H1 (cell line): ENCODE results near the gene FKBP2. TPM values are rescaled to one million over a fixed set of nuclear protein-coding genes. Genes with fewer than 3 reads are reported as not detected.

ENCODE experiments used
- CTCF ChIA-PET: fragments of 300-600 bp; sonication (Branson Sonifier 250); formaldehyde crosslinking; loops from one replicate; lab custom pipeline; 2021; ENCODE audit not compliant: partially characterized antibody; lab: Charles Lee
- POLR2A ChIA-PET: fragments of 300-600 bp; sonication (Branson Sonifier 250); formaldehyde crosslinking; loops from one replicate; lab custom pipeline; 2021; ENCODE audit warnings: inconsistent platforms; ENCODE audit not compliant: partially characterized antibody; lab: Charles Lee
- DNase-seq, 2 experiments: peaks; one replicate each; pipeline versions ENCODE4 v3.0.0 to v3.0.0-alpha.2; 2010 to 2022; ENCODE audit warnings: low spot score in 2 of 2, low read depth in 1 of 2, mixed read lengths in 1 of 2
- FAIRE-seq: peaks from 2 replicates; lab custom pipeline; 2011; peaks lifted over from hg19 to GRCh38; lab: Jason Lieb, UNC
- H2AFZ ChIP-seq: 2 replicates; pipeline ENCODE4 v1.8.1; 2012; ENCODE audit warnings: low read length, inconsistent platforms
- H2AK5ac ChIP-seq: 2 replicates; pipeline ENCODE4 v1.6.1; 2013; ENCODE audit warnings: low read depth, low read length
- H2BK120ac ChIP-seq: replicated peaks from 2 replicates; pipeline ENCODE3; 2013; ENCODE audit warnings: low read depth, low read length, inconsistent platforms
- H2BK12ac ChIP-seq: 2 replicates; pipeline ENCODE4 v1.6.1; 2013; ENCODE audit warnings: low read depth, low read length
- H2BK15ac ChIP-seq: 2 replicates; pipeline ENCODE4 v1.6.1; 2013; ENCODE audit warnings: low read length
- H2BK20ac ChIP-seq: 2 replicates; pipeline ENCODE4 v1.6.1; 2013; ENCODE audit warnings: low read length
- H2BK5ac ChIP-seq: 2 replicates; pipeline ENCODE4 v1.6.1; 2013; ENCODE audit warnings: low read depth, low read length
- H3K14ac ChIP-seq: 2 replicates; pipeline ENCODE4 v1.6.1; 2013; ENCODE audit warnings: inconsistent platforms; ENCODE audit not compliant: insufficient read length
- H3K18ac ChIP-seq: 2 replicates; pipeline ENCODE4 v1.6.1; 2013; ENCODE audit warnings: low read length; ENCODE audit errors: extremely low read depth
- H3K23ac ChIP-seq: 2 replicates; pipeline ENCODE4 v1.6.1; 2013; ENCODE audit warnings: inconsistent platforms; ENCODE audit not compliant: insufficient read length
- H3K23me2 ChIP-seq: 2 replicates; pipeline ENCODE4 v1.6.1; 2013; ENCODE audit warnings: low read depth, low read length
- H3K27ac ChIP-seq: 2 replicates; pipeline ENCODE4 v1.6.1; 2011; ENCODE audit warnings: low read depth, low read length, inconsistent platforms
- H3K27me3 ChIP-seq, 4 experiments: replicated peaks in 1 of 4; 1 replicate in 1 of 4; 2 replicates in 3 of 4; pipeline versions ENCODE4 v1.6.1 to v1.8.1; 2011 to 2013; ENCODE audit warnings: low read length in 3 of 4, mild to moderate bottlenecking in 3 of 4, inconsistent platforms in 2 of 4, mixed read lengths in 2 of 4, moderate library complexity in 1 of 4; ENCODE audit not compliant: control insufficient read depth in 3 of 4, insufficient read depth in 3 of 4; ENCODE audit errors: extremely low read depth in 1 of 4
- H3K36me3 ChIP-seq, 4 experiments: 2 replicates each; pipeline versions ENCODE4 v1.6.1 to v1.8.1; 2011 to 2013; ENCODE audit warnings: mild to moderate bottlenecking in 4 of 4, low read length in 3 of 4, moderate library complexity in 2 of 4, control low read depth in 1 of 4, inconsistent platforms in 1 of 4; ENCODE audit not compliant: insufficient read depth in 4 of 4, control insufficient read depth in 2 of 4
- H3K4ac ChIP-seq: replicated peaks from 2 replicates; pipeline ENCODE3; 2013; ENCODE audit warnings: low read length, low read depth, mixed read lengths, inconsistent platforms; ENCODE audit not compliant: insufficient read length
- H3K4me1 ChIP-seq, 4 experiments: replicated peaks in 1 of 4; 1 replicate in 1 of 4; 2 replicates in 3 of 4; pipeline versions ENCODE4 v1.6.1 to v1.8.1; 2011 to 2013; ENCODE audit warnings: low read length in 3 of 4, inconsistent platforms in 2 of 4, mixed read lengths in 1 of 4; ENCODE audit not compliant: insufficient read depth in 4 of 4, control insufficient read depth in 3 of 4
- H3K4me2 ChIP-seq, 2 experiments: 2 replicates each; pipeline versions ENCODE4 v1.6.1 to v1.8.1; 2011 to 2013; ENCODE audit warnings: low read depth in 2 of 2, low read length in 2 of 2, control low read depth in 1 of 2, inconsistent platforms in 1 of 2, mild to moderate bottlenecking in 1 of 2; ENCODE audit not compliant: insufficient read depth in 1 of 2
- H3K4me3 ChIP-seq, 4 experiments: fragments of 200-600, 300-600 bp in 1 of 4; sonication (generic), shearing (Covaris generic), sonication (Bioruptor Twin) in 1 of 4; 2 replicates each; pipeline versions ENCODE4 v1.5.1 to v1.8.1; 2011 to 2016; ENCODE audit warnings: low read length in 4 of 4, low read depth in 3 of 4, control low read depth in 2 of 4, inconsistent platforms in 2 of 4, mild to moderate bottlenecking in 2 of 4, mixed read lengths in 1 of 4, moderate library complexity in 1 of 4; ENCODE audit not compliant: insufficient read depth in 2 of 4; ENCODE audit errors: extremely low read depth in 1 of 4
- H3K56ac ChIP-seq: replicated peaks from 2 replicates; pipeline ENCODE3; 2013; ENCODE audit warnings: low read depth, mild to moderate bottlenecking, mixed read lengths, low read length, inconsistent platforms; ENCODE audit not compliant: insufficient read length
- H3K79me1 ChIP-seq: 2 replicates; pipeline ENCODE4 v1.6.1; 2013; ENCODE audit warnings: low read depth, low read length, control low read depth
- H3K79me2 ChIP-seq, 2 experiments: 2 replicates each; pipeline versions ENCODE4 v1.6.1 to v1.8.1; 2012 to 2013; ENCODE audit warnings: low read length in 2 of 2, mild to moderate bottlenecking in 2 of 2, inconsistent platforms in 1 of 2; ENCODE audit not compliant: insufficient read depth in 2 of 2, control insufficient read depth in 1 of 2
- H3K9ac ChIP-seq, 4 experiments: replicated peaks in 1 of 4; 1 replicate in 1 of 4; 2 replicates in 3 of 4; pipeline versions ENCODE4 v1.6.1 to v1.8.1; 2011 to 2013; ENCODE audit warnings: low read depth in 3 of 4, low read length in 3 of 4, control low read depth in 2 of 4, mild to moderate bottlenecking in 2 of 4, moderate library complexity in 2 of 4, inconsistent platforms in 1 of 4; ENCODE audit errors: extremely low read depth in 1 of 4
- H3K9me3 ChIP-seq, 2 experiments: 2 replicates each; pipeline versions ENCODE4 v1.6.1 to v1.8.1; 2012 to 2013; ENCODE audit warnings: mild to moderate bottlenecking in 2 of 2, moderate library complexity in 2 of 2, control low read depth in 1 of 2, inconsistent platforms in 1 of 2, low read depth in 1 of 2, low read length in 1 of 2, mixed read lengths in 1 of 2; ENCODE audit not compliant: insufficient read depth in 2 of 2
- H4K20me1 ChIP-seq, 2 experiments: replicated peaks in 1 of 2; 2 replicates each; pipeline versions ENCODE3 to v1.8.1; 2011 to 2013; ENCODE audit warnings: inconsistent platforms in 2 of 2, low read length in 2 of 2, mild to moderate bottlenecking in 1 of 2; ENCODE audit not compliant: insufficient read depth in 2 of 2, control insufficient read depth in 1 of 2
- H4K5ac ChIP-seq: 2 replicates; pipeline ENCODE4 v1.6.1; 2013; ENCODE audit warnings: low read length, low read depth, mixed read lengths, inconsistent platforms; ENCODE audit not compliant: insufficient read length
- H4K8ac ChIP-seq: 2 replicates; pipeline ENCODE4 v1.8.0; 2013; ENCODE audit warnings: mild to moderate bottlenecking, moderate library complexity, low read length, inconsistent platforms; ENCODE audit not compliant: insufficient read depth; ENCODE audit errors: extremely low read depth
- H4K91ac ChIP-seq: replicated peaks from 2 replicates; pipeline ENCODE3; 2013; ENCODE audit warnings: low read length, mixed read lengths, inconsistent platforms; ENCODE audit not compliant: insufficient read length
- ASH2L ChIP-seq: fragments of 200-600, 300-600 bp; sonication (generic); IDR thresholded peaks from one replicate; pipeline ENCODE4 v1.7.1; 2017; ENCODE audit warnings: low read length
- CREB1 ChIP-seq: IDR thresholded peaks from 2 replicates; pipeline ENCODE4 v1.6.1; 2012; ENCODE audit warnings: inconsistent platforms
- HDAC2 ChIP-seq, 2 experiments: fragments of 300-600 bp in 1 of 2; sonication (generic) in 1 of 2; IDR thresholded peaks; 2 replicates each; pipeline ENCODE4 v1.6.1; 2011 to 2012; ENCODE audit warnings: low read depth in 2 of 2, low read length in 2 of 2, mild to moderate bottlenecking in 2 of 2, moderate library complexity in 2 of 2, borderline replicate concordance in 1 of 2, inconsistent platforms in 1 of 2
- JUN ChIP-seq: IDR thresholded peaks from 2 replicates; pipeline ENCODE4 v1.6.1; 2011; ENCODE audit warnings: low read depth, mild to moderate bottlenecking, improper control_type of control experiment, low read length
- PHF8 ChIP-seq: fragments of 200-600 bp; sonication (generic); conservative IDR thresholded peaks from 2 replicates; pipeline ENCODE4 v1.7.1; 2012; ENCODE audit warnings: low read depth, mild to moderate bottlenecking, inconsistent platforms, low read length, moderate library complexity
- POLR2A ChIP-seq, 2 experiments: IDR thresholded peaks; 1 replicate in 1 of 2; 2 replicates in 1 of 2; pipeline ENCODE4 v1.6.1; 2011; ENCODE audit warnings: low read depth in 2 of 2, low read length in 2 of 2, mild to moderate bottlenecking in 2 of 2; ENCODE audit errors: control extremely low read depth in 1 of 2
- SIN3A ChIP-seq, 2 experiments: IDR thresholded peaks in 1 of 2; conservative IDR thresholded peaks in 1 of 2; 2 replicates each; pipeline ENCODE4 v1.6.1; 2011 to 2012; ENCODE audit warnings: low read length in 2 of 2, improper control_type of control experiment in 1 of 2, low read depth in 1 of 2, mild to moderate bottlenecking in 1 of 2
- YY1 ChIP-seq: IDR thresholded peaks from 2 replicates; pipeline ENCODE4 v1.6.1; 2011; ENCODE audit warnings: low read depth, mild to moderate bottlenecking, low read length
- WGBS, 2 experiments: shearing (Covaris generic) in 1 of 2; methylation state at CpG; one replicate each; pipeline versions ENCODE4 v1.1.6 to v1.1.7; 2013 to 2015; ENCODE audit warnings: low lambda C conversion rate in 2 of 2, mixed read lengths in 2 of 2, inconsistent platforms in 1 of 2, low coverage in 1 of 2, missing lambda C conversion rate in 1 of 2; ENCODE audit not compliant: insufficient replicate concordance in 2 of 2, insufficient coverage in 1 of 2, insufficient read length in 1 of 2; ENCODE audit errors: extremely low coverage in 1 of 2, missing lambda C conversion rate in 1 of 2; 5-methylcytosine and 5-hydroxymethylcytosine counted together
- polyA plus RNA-seq, 7 experiments: library from polyadenylated mRNA; depleted of rRNA in 3 of 7; stranded (reverse) in 5 of 7; unstranded in 2 of 7; fragments of >200 nt in 5 of 7; fragments of 200-250 nt in 2 of 7; gene quantifications; 1 replicate in 5 of 7; 2 replicates in 1 of 7; 4 replicates in 1 of 7; pipeline versions ENCODE4 v1.2.1 to v1.2.3, GENCODE V29; 2011 to 2013; ENCODE audit warnings: missing spikeins in 2 of 7, mixed read lengths in 2 of 7
- total RNA-seq: library from RNA; stranded (reverse); fragmentation: NEBNext Ultra II Directional; extraction: Animal tissue kit (Norgen Biotek cat#: 25700); gene quantifications from 2 replicates; pipeline ENCODE4 v1.2.1, GENCODE V29; 2021

Gene FKBP2
- total and polyA plus RNA-seq, 2 of the 8 experiments (the other 6 are each of a cell fraction or from before 2014, with no cell fraction given): 41.7 to 52.5 TPM

DNA sequence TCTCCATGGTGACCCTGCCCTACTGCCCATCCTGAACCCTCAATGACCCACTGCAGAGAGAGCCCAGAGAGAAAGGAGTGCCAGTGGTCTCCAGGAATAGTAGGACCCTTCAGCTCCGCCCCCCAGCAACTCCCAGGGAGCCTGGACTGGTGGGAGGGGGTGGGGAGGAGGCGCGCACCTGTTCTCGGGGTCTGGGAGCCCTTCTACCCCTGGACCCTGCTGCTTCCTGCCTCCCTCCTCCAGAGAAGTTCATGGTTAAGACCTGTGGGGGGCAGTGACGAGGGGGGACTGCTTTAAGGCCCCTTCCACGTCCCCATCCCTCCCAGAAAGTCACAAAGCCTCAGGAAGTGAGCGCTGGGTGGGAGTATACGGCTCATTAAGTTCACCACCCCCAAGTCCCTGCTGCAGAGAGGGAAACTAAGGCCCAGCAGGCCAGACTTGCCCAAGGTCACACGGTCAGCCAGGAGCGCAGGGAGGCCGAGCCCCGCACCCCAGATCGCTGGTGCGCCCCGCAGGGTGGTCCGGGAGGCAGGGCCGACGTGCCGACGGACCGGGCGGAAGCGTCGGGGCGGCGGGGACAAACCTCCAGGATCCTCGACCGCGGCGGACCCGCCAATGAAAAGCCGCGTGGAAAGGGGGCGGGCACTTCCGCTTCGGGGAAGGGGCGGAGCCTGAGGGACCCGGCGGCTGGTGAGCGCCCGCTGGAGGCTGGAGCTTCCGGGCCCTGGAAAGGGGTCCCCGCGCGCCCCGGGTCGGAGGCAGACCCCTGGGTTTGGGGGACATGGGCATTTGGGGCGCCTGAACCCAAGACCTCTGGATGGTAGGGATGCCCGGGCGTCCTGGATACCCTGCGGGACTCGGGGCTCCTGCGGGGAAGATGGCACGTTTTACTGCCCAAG lies 15.0 kb upstream of the FKBP2 start, which contains the start of the genes NUDT22 and TRPT1:
NUDT22 (plus strand) TSS at position 667 of the 899 bp plus-strand sequence. CDS start 379 bp downstream, outside the sequence.
TRPT1 (minus strand) TSS at position 579 of the 899 bp plus-strand sequence; CDS start at position 253, 326 bp downstream.
- FAIRE-seq (no peak), DNase-seq (peak in 1 of 2 experiments; percentile 97)
- Histone ChIP-seq H4K20me1 (peaks cover 0 to 7% of the 10 kb centered on the region in 2 experiments), H2BK12ac (peak within 1 kb of the TSS; percentile 68; the same call in 1 of the 2 replicates), H3K79me2 (no peaks in the 10 kb centered on the region), H4K8ac (peak within 1 kb of the TSS; percentile 9; the same call in 1 of the 2 replicates), H3K23me2 (peaks cover 15% of the 10 kb centered on the region), H3K4me1 (peaks cover 0 to 23% (median 14%) of the 10 kb centered on the region in 4 experiments; a peak in 6 of 7 replicates), H4K91ac (peak within 1 kb of the TSS; percentile 88), H3K79me1 (no peaks in the 10 kb centered on the region), H2BK5ac (peak within 1 kb of the TSS; percentile 95), H3K27ac (peak within 1 kb of the TSS; percentile 11; the same call in 1 of the 2 replicates), H3K23ac (no peak within 1 kb of the TSS), H3K14ac (no peak within 1 kb of the TSS), H4K5ac (peak within 1 kb of the TSS; percentile 99), H2AFZ (no peak within 1 kb of the TSS), H3K4ac (peak within 1 kb of the TSS; percentile 97), H3K27me3 (no peaks in the 10 kb centered on the region), H3K9ac (peak within 1 kb of the TSS in 3 of 4 experiments; percentile 5 to 66 (median 62); a peak in 5 of 7 replicates), H3K4me3 (peak within 1 kb of the TSS; percentile 63 to 90 (median 84)), H3K4me2 (peak within 1 kb of the TSS; percentile 72 to 93), H3K56ac (peak within 1 kb of the TSS; percentile 63), H3K9me3 (no peaks in the 10 kb centered on the region), H2BK20ac (no peak within 1 kb of the TSS), H2AK5ac (peak within 1 kb of the TSS; percentile 67; the same call in 1 of the 2 replicates), H3K36me3 (peaks cover 0 to 7% (median 1%) of the 10 kb centered on the region in 4 experiments; a peak in 3 of 8 replicates), H2BK120ac (peak within 1 kb of the TSS; percentile 69), H2BK15ac (peak within 1 kb of the TSS; percentile 99; the same call in 1 of the 2 replicates), H3K18ac (peak within 1 kb of the TSS; percentile 96)
- CTCF ChIA-PET: interaction anchor here (0.7 to 6.5 kb wide), 16 partner anchors 9 to 131 kb away, joined by 3 to 64 read pairs (median 4); partner anchors contain the start of genes FERMT3, FKBP2, KCNK4 and PLCB3
- POLR2A ChIA-PET: interaction anchor here (0.8 to 14.1 kb wide), 15 partner anchors 11 to 92 kb away, joined by 3 to 253 read pairs (median 5); partner anchors contain the start of genes FERMT3, FKBP2, PLCB3 and PPP1R14B
- 1% methylated on average over 44 of the region's 54 CpGs; no CpG with 5 or more reads in 1 of the 2 experiments for WGBS, 2 experiments
- peak in 1 of 2 experiments; percentile 44; a peak in 2 of 3 replicates for TF ChIP-seq POLR2A (IDR thresholded peaks at IDR 0.05; ENCODE audit: control extremely low read depth in 1 of 2, low read depth in 2 of 2, low read length in 2 of 2)
- 0 out of 2 replicates have a peak, but pooled peaks have one; percentile 0 for TF ChIP-seq YY1
- TF ChIP-seq CREB1: no peak
- peak; percentile 59 for TF ChIP-seq ASH2L
- peak; percentile 54 to 76; a peak in 2 of 4 replicates for TF ChIP-seq HDAC2 (IDR thresholded peaks at IDR 0.05; ENCODE audit: borderline replicate concordance in 1 of 2, low read depth in 2 of 2, low read length in 2 of 2)
- TF ChIP-seq JUN: no peak
- peak in 1 of 2 experiments; percentile 34; a peak in 2 of 4 replicates for TF ChIP-seq SIN3A (conservative IDR thresholded peaks at IDR 0.05 in 1 of 2, IDR thresholded peaks at IDR 0.05 in 1 of 2; ENCODE audit: low read depth in 1 of 2, low read length in 2 of 2)
- TF ChIP-seq PHF8: peak; percentile 75; the same call in 1 of the 2 replicates
